Measurements from ENCODE around the gene CDH23. TPM values are rescaled to one million over a fixed set of nuclear protein-coding genes. Genes with fewer than 3 reads are reported as not detected.

CDH23 gene
- total and polyA plus RNA-seq, 8 donors = 3.4 to 64.6 (median 9.9) TPM

- ATAC-seq = no peak
- WGBS, 2 donors = 72 to 75% methylated on average over 6 of the region's 6 CpGs
Measured at GRCh38 chr10:71523756-71524155, 127.0 kb downstream of the CDH23 start.

GRCh38 chr10:71525092-71525491, 128.4 kb downstream of the CDH23 start:
- TF ChIP-seq CTCF (IDR thresholded peaks at IDR 0.05) = no peak
- Histone ChIP-seq H3K4me1 (no peaks in the 10 kb centered on the region), H3K36me3 (no peaks in the 10 kb centered on the region), H3K27ac (no peak overlapping the region), H3K4me3 (no peak overlapping the region), H3K27me3 (no peaks in the 10 kb centered on the region), H3K9me3 (no peaks in the 10 kb centered on the region)
- no peak for ATAC-seq
- intact Hi-C loops (cut with DNase I) = no loop called here
- FAIRE-seq = no peak
- no peak for DNase-seq
- WGBS, 2 donors = 75 to 80% methylated on average over 5 of the region's 5 CpGs

More at GRCh38 chr10:71523756-71524155, 127.0 kb downstream of the CDH23 start:
- DNase-seq = no peak
- intact Hi-C loops (cut with DNase I) = no loop called here
- Histone ChIP-seq H3K4me1 (no peaks in the 10 kb centered on the region), H3K9me3 (no peaks in the 10 kb centered on the region), H3K4me3 (no peak overlapping the region), H3K27me3 (no peaks in the 10 kb centered on the region), H3K36me3 (no peaks in the 10 kb centered on the region), H3K27ac (no peak overlapping the region)
- TF ChIP-seq CTCF (IDR thresholded peaks at IDR 0.05) = no peak
- no peak for FAIRE-seq

DNA sequence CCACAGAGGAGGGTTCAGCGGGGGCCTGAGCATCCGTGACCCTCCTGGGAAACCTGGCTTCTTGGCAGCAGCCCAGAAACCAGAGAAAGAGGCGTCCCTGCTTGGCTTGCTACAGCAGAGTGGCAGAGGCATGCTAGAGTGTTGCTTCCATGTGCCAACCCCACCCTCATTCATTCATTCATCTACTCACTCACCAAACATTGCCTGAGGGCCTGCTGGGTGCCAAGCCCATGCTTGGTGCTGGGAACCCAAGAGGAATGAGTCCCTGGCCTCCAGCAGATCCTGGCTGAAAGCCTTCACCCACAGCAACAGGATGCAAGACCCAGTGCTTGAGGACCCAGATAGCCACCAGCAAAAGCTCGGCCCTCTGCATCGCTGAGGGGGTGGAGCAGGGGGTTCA, 129.0 kb downstream of the CDH23 start:
- DNase-seq = no peak
- no peak for ATAC-seq
- WGBS, 2 donors = 69 to 78% methylated on average over 5 of the region's 5 CpGs
- H3K4me3 ChIP-seq = no peak overlapping the region
- H3K9me3 ChIP-seq = no peaks in the 10 kb centered on the region
- no peak for TF ChIP-seq CTCF (IDR thresholded peaks at IDR 0.05)
- no peak for FAIRE-seq
- H3K36me3 ChIP-seq = no peaks in the 10 kb centered on the region
- intact Hi-C loops (cut with DNase I) = no loop called here
- no peaks in the 10 kb centered on the region for H3K4me1 ChIP-seq
- H3K27ac ChIP-seq = no peak overlapping the region
- H3K27me3 ChIP-seq = no peaks in the 10 kb centered on the region

DNA sequence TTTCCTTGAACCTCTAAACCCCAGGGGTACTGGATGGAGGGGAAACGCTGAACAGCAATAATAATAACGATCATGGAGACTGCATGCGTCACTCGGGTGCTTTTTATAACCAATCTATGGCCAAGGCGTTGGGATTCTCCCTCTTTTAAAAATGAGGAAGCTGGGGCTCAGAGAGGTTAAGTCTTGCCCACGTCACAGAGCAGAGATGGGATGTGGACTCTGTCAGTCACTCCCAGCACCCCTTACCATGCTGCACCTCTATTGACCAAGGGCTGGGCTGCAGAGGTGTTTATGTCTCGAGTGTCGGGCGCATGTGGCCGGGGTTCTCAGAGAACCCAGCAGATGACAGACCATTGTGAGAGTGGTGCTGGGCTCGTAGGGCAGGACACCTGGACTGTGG, 129.9 kb downstream of the CDH23 start:
- intact Hi-C loops (cut with DNase I) = no loop called here
- FAIRE-seq (no peak), ATAC-seq (no peak), DNase-seq (no peak)
- no peak overlapping the region for H3K27ac ChIP-seq
- no peak overlapping the region for H3K4me3 ChIP-seq
- H3K36me3 ChIP-seq = no peaks in the 10 kb centered on the region
- 73 to 78% methylated on average over 11 of the region's 11 CpGs for WGBS, 2 donors
- H3K27me3 ChIP-seq = no peaks in the 10 kb centered on the region
- no peaks in the 10 kb centered on the region for H3K4me1 ChIP-seq
- no peaks in the 10 kb centered on the region for H3K9me3 ChIP-seq
- TF ChIP-seq CTCF (IDR thresholded peaks at IDR 0.05) = no peak

GRCh38 chr10:71527135-71527534, 130.4 kb downstream of the CDH23 start:
- no peak overlapping the region for H3K27ac ChIP-seq
- no peak for TF ChIP-seq CTCF (IDR thresholded peaks at IDR 0.05)
- H3K9me3 ChIP-seq = no peaks in the 10 kb centered on the region
- intact Hi-C loops (cut with DNase I) = no loop called here
- no peaks in the 10 kb centered on the region for H3K4me1 ChIP-seq
- FAIRE-seq (no peak), ATAC-seq (peak; percentile 69 to 89 (median 72)), DNase-seq (peak in 4 of 6 donors; percentile 35 to 80 (median 50))
- H3K27me3 ChIP-seq = no peaks in the 10 kb centered on the region
- no peaks in the 10 kb centered on the region for H3K36me3 ChIP-seq
- WGBS, 2 donors = 14 to 20% methylated on average over 12 of the region's 12 CpGs
- H3K4me3 ChIP-seq = no peak overlapping the region
